Measurements from ENCODE around the gene HTATSF1.

GRCh38 chrX:136473663-136474062 is 23.7 kb upstream of the HTATSF1 start:
- TF ChIP-seq TAF1 (IDR thresholded peaks at IDR 0.05; ENCODE audit: borderline replicate concordance, low read depth, low read length) (no peak), POLR2AphosphoS5 (IDR thresholded peaks at IDR 0.05; ENCODE audit: low read depth, low read length) (no peak), CTCF (IDR thresholded peaks at IDR 0.05) (no peak)

All from SK-N-SH (cell line).